ENCODE measurements around the gene DAB2IP.
A peak's percentile ranks its signal among the peaks of the same experiment; 100 is the strongest.

Gene DAB2IP

GRCh38 chr9:121685146-121685794 is 33.8 kb downstream of the DAB2IP start:
- no peak for DNase-seq (ENCODE audit: low read depth)

GRCh38 chr9:121685795-121686377 is 34.5 kb downstream of the DAB2IP start:
- DNase-seq (ENCODE audit: low read depth): no peak

GRCh38 chr9:121686930-121687541 is 35.6 kb downstream of the DAB2IP start:
- no peak for DNase-seq (ENCODE audit: low read depth)

GRCh38 chr9:121688146-121688680 is 36.8 kb downstream of the DAB2IP start:
- no peak for DNase-seq (ENCODE audit: low read depth)

- DNase-seq (ENCODE audit: low read depth): no peak
Measured at GRCh38 chr9:121688681-121689080, 37.2 kb downstream of the DAB2IP start.

GRCh38 chr9:121689461-121690157 is 38.2 kb downstream of the DAB2IP start:
- DNase-seq (ENCODE audit: low read depth): no peak

GRCh38 chr9:121690316-121690715 is 38.9 kb downstream of the DAB2IP start:
- DNase-seq (ENCODE audit: low read depth): no peak

GRCh38 chr9:121690766-121691165 is 39.3 kb downstream of the DAB2IP start:
- no peak for DNase-seq (ENCODE audit: low read depth)

GRCh38 chr9:121691890-121692289 is 40.5 kb downstream of the DAB2IP start:
- no peak for DNase-seq (ENCODE audit: low read depth)

GRCh38 chr9:121692606-121693387 is 41.4 kb downstream of the DAB2IP start:
- DNase-seq (ENCODE audit: low read depth): no peak

GRCh38 chr9:121693388-121693670 is 41.9 kb downstream of the DAB2IP start:
- DNase-seq (ENCODE audit: low read depth): no peak

- no peak for DNase-seq (ENCODE audit: low read depth)
Measured at GRCh38 chr9:121694001-121694400, 42.6 kb downstream of the DAB2IP start.

GRCh38 chr9:121694600-121694999 is 43.2 kb downstream of the DAB2IP start:
- DNase-seq (ENCODE audit: low read depth): no peak

- no peak for DNase-seq (ENCODE audit: low read depth)
Measured at GRCh38 chr9:121696930-121697329, 45.5 kb downstream of the DAB2IP start.

GRCh38 chr9:121698627-121699570 is 47.5 kb downstream of the DAB2IP start:
- DNase-seq (ENCODE audit: low read depth): peak; percentile 7

GRCh38 chr9:121699571-121700164 is 48.2 kb downstream of the DAB2IP start:
- no peak for DNase-seq (ENCODE audit: low read depth)

- no peak for DNase-seq (ENCODE audit: low read depth)
Measured at GRCh38 chr9:121700165-121700831, 48.9 kb downstream of the DAB2IP start.

GRCh38 chr9:121700832-121701419 is 49.5 kb downstream of the DAB2IP start:
- DNase-seq (ENCODE audit: low read depth): no peak

- DNase-seq (ENCODE audit: low read depth): no peak
Measured at GRCh38 chr9:121701736-121702261, 50.4 kb downstream of the DAB2IP start.

Measured in stimulated activated CD8-positive, alpha-beta memory T cell treated with anti-CD3 and anti-CD28 coated beads, Interleukin-12 subunit alpha, Interleukin-12 subunit beta, amount 100 ng/mL, for 1 hour (primary cell).